Germinal center (tissue), 1 donor: ENCODE measurements around the gene ORC1.

Source experiments
- DNase-seq: peaks from one replicate; pipeline ENCODE4 v3.0.0; 2012; ENCODE audit warnings: mixed read lengths, low spot score

Gene ORC1

GRCh38 chr1:52343979-52344378 lies 60.2 kb downstream of the ORC1 start:
- DNase-seq: no peak

GRCh38 chr1:52341655-52342260 lies 62.5 kb downstream of the ORC1 start:
- DNase-seq: no peak

GRCh38 chr1:52337439-52337838 lies 66.8 kb downstream of the ORC1 start:
- no peak for DNase-seq

- DNase-seq: no peak
Observed at GRCh38 chr1:52334906-52335528, 69.2 kb downstream of the ORC1 start.

GRCh38 chr1:52332411-52332810 lies 71.8 kb downstream of the ORC1 start:
- DNase-seq: no peak

- no peak for DNase-seq
Observed at GRCh38 chr1:52328615-52329014, 75.6 kb downstream of the ORC1 start.

- no peak for DNase-seq
Observed at GRCh38 chr1:52325786-52326185, 78.4 kb downstream of the ORC1 start.

- DNase-seq: no peak
Observed at GRCh38 chr1:52323731-52324130, 80.5 kb downstream of the ORC1 start.
